ENCODE measurements around the gene DDX21. TPM values are rescaled to one million over a fixed set of nuclear protein-coding genes. Genes with fewer than 3 reads are reported as not detected.
A peak's percentile ranks its signal among the peaks of the same experiment; 100 is the strongest.

The DDX21 gene
- total RNA-seq (2013) = 70.7 TPM
- polyA plus RNA-seq (10 to 100 TPM in 2 of 3 donors, 1 to 10 TPM in 1; 9.8 to 39.3 (median 13.6) TPM), polyA minus RNA-seq (18.0 and 26.4 TPM in 2 replicates), total RNA-seq (181 to 584 (median 477) reads per million in 11 experiments)

- peaks cover 22 to 23% of the 10 kb centered on the region in 2 donors for H3K4me1 ChIP-seq (ENCODE audit: control insufficient read depth in 1 of 2, insufficient read depth in 2 of 2, low read length in 2 of 2)
- TF ChIP-seq, protein P1, sequence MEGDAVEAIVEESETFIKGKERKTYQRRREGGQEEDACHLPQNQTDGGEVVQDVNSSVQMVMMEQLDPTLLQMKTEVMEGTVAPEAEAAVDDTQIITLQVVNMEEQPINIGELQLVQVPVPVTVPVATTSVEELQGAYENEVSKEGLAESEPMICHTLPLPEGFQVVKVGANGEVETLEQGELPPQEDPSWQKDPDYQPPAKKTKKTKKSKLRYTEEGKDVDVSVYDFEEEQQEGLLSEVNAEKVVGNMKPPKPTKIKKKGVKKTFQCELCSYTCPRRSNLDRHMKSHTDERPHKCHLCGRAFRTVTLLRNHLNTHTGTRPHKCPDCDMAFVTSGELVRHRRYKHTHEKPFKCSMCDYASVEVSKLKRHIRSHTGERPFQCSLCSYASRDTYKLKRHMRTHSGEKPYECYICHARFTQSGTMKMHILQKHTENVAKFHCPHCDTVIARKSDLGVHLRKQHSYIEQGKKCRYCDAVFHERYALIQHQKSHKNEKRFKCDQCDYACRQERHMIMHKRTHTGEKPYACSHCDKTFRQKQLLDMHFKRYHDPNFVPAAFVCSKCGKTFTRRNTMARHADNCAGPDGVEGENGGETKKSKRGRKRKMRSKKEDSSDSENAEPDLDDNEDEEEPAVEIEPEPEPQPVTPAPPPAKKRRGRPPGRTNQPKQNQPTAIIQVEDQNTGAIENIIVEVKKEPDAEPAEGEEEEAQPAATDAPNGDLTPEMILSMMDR (IDR thresholded peaks at IDR 0.05) = peak; percentile 68
- peak within 1 kb of the TSS; percentile 94 for H3K9ac ChIP-seq (ENCODE audit: insufficient read depth, low read length, poor library complexity, severe bottlenecking)
- Mint-ChIP-seq H3K4me1 (peaks cover 26% of the 10 kb centered on the region), H3K27ac (peak within 1 kb of the TSS; percentile 99 to 100 (median 100)), H3K9me3 (peaks cover 0 to 5% (median 0%) of the 10 kb centered on the region in 7 donors), H3K4me3 (peak within 1 kb of the TSS; percentile 99 to 100), H3K36me3 (peaks cover 14 to 20% of the 10 kb centered on the region in 2 donors), H3K27me3 (ENCODE audit: low read depth in 3 of 3) (peaks cover 0 to 3% (median 2%) of the 10 kb centered on the region in 3 donors)
- H4K20me1 ChIP-seq (ENCODE audit: insufficient read depth, low read length) = peaks cover 40% of the 10 kb centered on the region
- H3K4me2 ChIP-seq (replicated peaks; ENCODE audit: extremely low read depth, low read length, poor library complexity, severe bottlenecking) = peak within 1 kb of the TSS; percentile 79
- H2AFZ ChIP-seq (ENCODE audit: insufficient read depth, low read depth, low read length, poor library complexity, severe bottlenecking) = peak within 1 kb of the TSS; percentile 84
- peaks cover 52% of the 10 kb centered on the region for H3K79me2 ChIP-seq (ENCODE audit: insufficient read depth, low read length)
- no peaks in the 10 kb centered on the region for H3K27me3 ChIP-seq (ENCODE audit: control insufficient read depth in 2 of 2, insufficient read depth in 2 of 2, low read length in 2 of 2)
- no peaks in the 10 kb centered on the region for H3K9me3 ChIP-seq (replicated peaks in 1 of 2; ENCODE audit: control insufficient read depth in 1 of 2, insufficient read depth in 1 of 2, low read length in 2 of 2)
- intact Hi-C loops (cut with micrococcal nuclease) = loop anchor here in 1 of 2 donors (2.0 to 5.0 kb wide), 2 partner anchors 55 to 166 kb away; partner anchors contain the start of genes DDX50 and VPS26A
- under 1% methylated on average over 53 of the region's 53 CpGs for WGBS (ENCODE audit: insufficient coverage)
- H3K4me3 ChIP-seq (replicated peaks in 1 of 3; ENCODE audit: low read depth in 2 of 3, low read length in 3 of 3) = peak within 1 kb of the TSS; percentile 85 to 96 (median 89)
- H3K36me3 ChIP-seq (replicated peaks in 1 of 2; ENCODE audit: control insufficient read depth in 1 of 2, insufficient read depth in 2 of 2, low read length in 2 of 2) = peaks cover 14 to 21% of the 10 kb centered on the region in 2 donors
- H3K27ac ChIP-seq (ENCODE audit: low read depth in 1 of 2, low read length in 2 of 2) = peak within 1 kb of the TSS; percentile 95 to 99
- DNase-seq = peak; percentile 90 to 93 (median 91)
Observed at GRCh38 chr10:68955832-68956532, at the start of gene DDX21. DDX21 (plus strand) TSS chr10:68956170; CDS start chr10:68956226, 56 bp downstream.

DNA sequence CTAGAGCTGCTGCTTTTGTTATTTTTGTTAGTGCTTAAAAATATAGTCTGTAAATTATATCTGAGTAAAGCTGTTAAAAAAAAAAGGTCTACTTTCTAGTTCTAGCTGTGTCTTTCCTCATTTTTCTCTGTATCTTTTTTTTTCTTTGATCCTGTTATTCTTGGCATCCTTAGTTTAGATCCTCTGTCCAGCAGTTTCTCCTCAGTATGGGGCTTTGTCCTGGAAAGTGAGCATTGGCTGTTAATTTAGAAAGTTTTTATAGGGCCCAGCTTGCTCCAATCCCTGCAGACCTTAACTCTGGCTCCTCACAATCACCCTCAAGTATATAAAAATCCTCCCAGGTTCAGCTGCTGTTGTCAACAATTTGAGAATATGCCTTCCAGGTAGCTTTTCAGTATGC, 31.4 kb upstream of the DDX21 start:
- H2AFZ ChIP-seq (ENCODE audit: insufficient read depth, low read depth, low read length, poor library complexity, severe bottlenecking) = no peak overlapping the region
- no peak overlapping the region for H3K4me3 Mint-ChIP-seq
- no peaks in the 10 kb centered on the region for H3K4me1 ChIP-seq (ENCODE audit: control insufficient read depth in 1 of 2, insufficient read depth in 2 of 2, low read length in 2 of 2)
- no peak overlapping the region for H3K9ac ChIP-seq (ENCODE audit: insufficient read depth, low read length, poor library complexity, severe bottlenecking)
- H4K20me1 ChIP-seq (ENCODE audit: insufficient read depth, low read length) = no peaks in the 10 kb centered on the region
- peaks cover 0 to 2% (median 0%) of the 10 kb centered on the region in 3 donors for H3K27me3 Mint-ChIP-seq (ENCODE audit: low read depth in 3 of 3)
- no peaks in the 10 kb centered on the region for H3K9me3 Mint-ChIP-seq
- H3K27me3 ChIP-seq (ENCODE audit: control insufficient read depth in 2 of 2, insufficient read depth in 2 of 2, low read length in 2 of 2) = no peaks in the 10 kb centered on the region
- no peak for DNase-seq
- H3K9me3 ChIP-seq (replicated peaks in 1 of 2; ENCODE audit: control insufficient read depth in 1 of 2, insufficient read depth in 1 of 2, low read length in 2 of 2) = no peaks in the 10 kb centered on the region
- H3K4me3 ChIP-seq (replicated peaks in 1 of 3; ENCODE audit: low read depth in 2 of 3, low read length in 3 of 3) = no peak overlapping the region
- H3K4me1 Mint-ChIP-seq = no peaks in the 10 kb centered on the region
- intact Hi-C loops (cut with micrococcal nuclease) = no loop called here
- TF ChIP-seq, protein P1 (IDR thresholded peaks at IDR 0.05) = no peak
- no peak overlapping the region for H3K4me2 ChIP-seq (replicated peaks; ENCODE audit: extremely low read depth, low read length, poor library complexity, severe bottlenecking)
- peak overlapping the region in 3 of 7 donors; percentile 5 to 37 (median 27) for H3K27ac Mint-ChIP-seq
- H3K36me3 Mint-ChIP-seq = peaks cover 48 to 75% of the 10 kb centered on the region in 2 donors
- peaks cover 37 to 80% of the 10 kb centered on the region in 2 donors for H3K36me3 ChIP-seq (replicated peaks in 1 of 2; ENCODE audit: control insufficient read depth in 1 of 2, insufficient read depth in 2 of 2, low read length in 2 of 2)
- H3K79me2 ChIP-seq (ENCODE audit: insufficient read depth, low read length) = no peaks in the 10 kb centered on the region
- no peak overlapping the region for H3K27ac ChIP-seq (ENCODE audit: low read depth in 1 of 2, low read length in 2 of 2)

All from CD14-positive monocyte (primary cell).